Caco-2 (cell line): ENCODE results near the gene TDRD9. TPM values are rescaled to one million over a fixed set of nuclear protein-coding genes. Genes with fewer than 3 reads are reported as not detected.
A peak's percentile ranks its signal among the peaks of the same experiment; 100 is the strongest.

ENCODE experiments used
- BruUV-seq: library from RNA; stranded (reverse); fragments of 400-500 nt; replicated peaks from 2 replicates; lab custom pipeline; 2021; lab: Mats Ljungman, UMichigan
- CTCF ChIA-PET: fragments of 300-600 bp; sonication (Branson Sonifier 250); formaldehyde crosslinking; loops from one replicate; lab custom pipeline; 2022; ENCODE audit warnings: antibody characterized with exemption; lab: Charles Lee
- POLR2A ChIA-PET: fragments of 300-600 bp; sonication (Branson Sonifier 250); formaldehyde crosslinking; loops from one replicate; lab custom pipeline; 2022; ENCODE audit warnings: antibody characterized with exemption; lab: Charles Lee
- DNase-seq, 2 experiments: peaks; one replicate each; pipeline versions ENCODE4 v3.0.0 to v3.0.0-alpha.2; 2020 to 2022
- H3K27me3 ChIP-seq: replicated peaks from 2 replicates; pipeline ENCODE4 v1.6.0; 2011; ENCODE audit warnings: low read length; ENCODE audit not compliant: control insufficient read depth, insufficient read depth
- H3K36me3 ChIP-seq: 2 replicates; pipeline ENCODE4 v1.5.1; 2011; ENCODE audit warnings: low read length; ENCODE audit not compliant: control insufficient read depth, insufficient read depth
- H3K4me1 ChIP-seq: fragments of 250-450 bp; sonication (Bioruptor Pico); 2 replicates; pipeline ENCODE4 v1.5.1; 2020; ENCODE audit warnings: mild to moderate bottlenecking
- H3K4me3 ChIP-seq: 2 replicates; pipeline ENCODE4 v1.5.1; 2011; ENCODE audit warnings: low read depth, mild to moderate bottlenecking, control low read depth, low read length
- H3K9me3 ChIP-seq: fragments of 250-450 bp; sonication (Bioruptor Pico); 2 replicates; pipeline ENCODE4 v1.5.1; 2020; ENCODE audit warnings: mild to moderate bottlenecking, moderate library complexity
- H3K27ac Mint-ChIP-seq: one replicate; pipeline ENCODE4 v1.8.0; 2022; ENCODE audit warnings: mixed read lengths; ENCODE audit not compliant: unreplicated experiment
- H3K27me3 Mint-ChIP-seq: one replicate; pipeline ENCODE4 v1.8.0; 2022; ENCODE audit warnings: mixed read lengths; ENCODE audit not compliant: insufficient read depth, unreplicated experiment
- H3K36me3 Mint-ChIP-seq: one replicate; pipeline ENCODE4 v1.8.0; 2022; ENCODE audit warnings: mild to moderate bottlenecking, mixed read lengths; ENCODE audit not compliant: insufficient read depth, unreplicated experiment
- H3K4me1 Mint-ChIP-seq: one replicate; pipeline ENCODE4 v1.8.0; 2022; ENCODE audit warnings: low read depth, mixed read lengths; ENCODE audit not compliant: unreplicated experiment
- H3K4me3 Mint-ChIP-seq: one replicate; pipeline ENCODE4 v1.8.0; 2022; ENCODE audit warnings: mild to moderate bottlenecking, moderate library complexity, mixed read lengths; ENCODE audit not compliant: unreplicated experiment
- H3K9me3 Mint-ChIP-seq: one replicate; pipeline ENCODE4 v1.8.0; 2022; ENCODE audit warnings: mixed read lengths; ENCODE audit not compliant: unreplicated experiment
- CTCF ChIP-seq, 2 experiments: fragments of 200-600 bp in 1 of 2; IDR thresholded peaks; 1 replicate in 1 of 2; 2 replicates in 1 of 2; pipeline versions ENCODE4 v1.5.1 to v1.8.0; 2011 to 2022; ENCODE audit warnings: antibody characterized with exemption in 1 of 2, control low read depth in 1 of 2, inconsistent platforms in 1 of 2, low read depth in 1 of 2, low read length in 1 of 2, mild to moderate bottlenecking in 1 of 2, moderate library complexity in 1 of 2; ENCODE audit not compliant: insufficient read depth in 1 of 2, severe bottlenecking in 1 of 2, unreplicated experiment in 1 of 2
- intact Hi-C: fragments of 100-400 bp; cut with micrococcal nuclease; formaldehyde crosslinking; loops from one replicate; pipeline ENCODE4 v1.10.0; 2022; ENCODE audit not compliant: unreplicated experiment
- total RNA-seq: library from RNA; stranded (reverse); gene quantifications from 2 replicates; pipeline ENCODE4 v1.2.3, GENCODE V29; 2022

Gene TDRD9
- total RNA-seq, 1 experiment from 2014 or later: not detected

GRCh38 chr14:104001003-104001402 lies 72.7 kb downstream of the TDRD9 start:
- peak in 1 of 2 experiments; percentile 55 for TF ChIP-seq CTCF (IDR thresholded peaks at IDR 0.05; ENCODE audit: insufficient read depth in 1 of 2, low read depth in 1 of 2, low read length in 1 of 2, severe bottlenecking in 1 of 2, unreplicated experiment in 1 of 2)
- Mint-ChIP-seq H3K36me3 (no peaks in the 10 kb centered on the region), H3K9me3 (no peaks in the 10 kb centered on the region), H3K27me3 (peaks cover 14% of the 10 kb centered on the region), H3K27ac (no peak overlapping the region), H3K4me1 (peaks cover 5% of the 10 kb centered on the region), H3K4me3 (no peak overlapping the region)
- ChIA-PET POLR2A (no interaction called here), CTCF (no interaction called here)
- Histone ChIP-seq H3K36me3 (no peaks in the 10 kb centered on the region), H3K4me1 (no peaks in the 10 kb centered on the region), H3K4me3 (no peak overlapping the region), H3K9me3 (no peaks in the 10 kb centered on the region), H3K27me3 (no peaks in the 10 kb centered on the region)
- intact Hi-C loops: no loop called here
- peak in 1 of 2 experiments; percentile 36 for DNase-seq
- BruUV-seq: no TSS peak

- TF ChIP-seq CTCF (IDR thresholded peaks at IDR 0.05; ENCODE audit: insufficient read depth in 1 of 2, low read depth in 1 of 2, low read length in 1 of 2, severe bottlenecking in 1 of 2, unreplicated experiment in 1 of 2): no peak
- H3K27me3 ChIP-seq: no peaks in the 10 kb centered on the region
- no peak overlapping the region for H3K27ac Mint-ChIP-seq
- ChIA-PET POLR2A (no interaction called here), CTCF (no interaction called here)
- intact Hi-C loops: no loop called here
- H3K4me1 Mint-ChIP-seq: peaks cover 5% of the 10 kb centered on the region
- H3K4me1 ChIP-seq: no peaks in the 10 kb centered on the region
- H3K27me3 Mint-ChIP-seq: peaks cover 17% of the 10 kb centered on the region
- H3K36me3 Mint-ChIP-seq: no peaks in the 10 kb centered on the region
- H3K4me3 ChIP-seq: no peak overlapping the region
- H3K9me3 ChIP-seq: no peaks in the 10 kb centered on the region
- DNase-seq: no peak
- no TSS peak for BruUV-seq
- H3K4me3 Mint-ChIP-seq: no peak overlapping the region
- H3K9me3 Mint-ChIP-seq: no peaks in the 10 kb centered on the region
- no peaks in the 10 kb centered on the region for H3K36me3 ChIP-seq
Measured at GRCh38 chr14:104003616-104004015, 75.4 kb downstream of the TDRD9 start.

GRCh38 chr14:104004849-104005248 lies 76.6 kb downstream of the TDRD9 start:
- Mint-ChIP-seq H3K4me3 (no peak overlapping the region), H3K4me1 (peaks cover 5% of the 10 kb centered on the region), H3K27ac (no peak overlapping the region), H3K27me3 (peaks cover 17% of the 10 kb centered on the region), H3K36me3 (no peaks in the 10 kb centered on the region), H3K9me3 (no peaks in the 10 kb centered on the region)
- CTCF ChIA-PET: no interaction called here
- intact Hi-C loops: no loop called here
- Histone ChIP-seq H3K27me3 (no peaks in the 10 kb centered on the region), H3K4me1 (no peaks in the 10 kb centered on the region), H3K4me3 (no peak overlapping the region), H3K36me3 (no peaks in the 10 kb centered on the region), H3K9me3 (no peaks in the 10 kb centered on the region)
- no TSS peak for BruUV-seq
- DNase-seq: no peak
- no peak for TF ChIP-seq CTCF (IDR thresholded peaks at IDR 0.05; ENCODE audit: insufficient read depth in 1 of 2, low read depth in 1 of 2, low read length in 1 of 2, severe bottlenecking in 1 of 2, unreplicated experiment in 1 of 2)
- POLR2A ChIA-PET: no interaction called here
